Mammary epithelial cell (primary cell): ENCODE results near the gene MAP3K15.

Source experiments
- CTCF ChIP-seq, 2 donors: IDR thresholded peaks in 1 of 2; conservative IDR thresholded peaks in 1 of 2; 2 replicates each; pipeline ENCODE4 v1.5.1; 2011 to 2012; ENCODE audit warnings: inconsistent platforms in 2 of 2, low read length in 2 of 2, mild to moderate bottlenecking in 2 of 2, control low read depth in 1 of 2, low read depth in 1 of 2; ENCODE audit not compliant: insufficient read depth in 1 of 2; ENCODE audit errors: extremely low read depth in 1 of 2
- EZH2 ChIP-seq: IDR thresholded peaks from 2 replicates; pipeline ENCODE4 v1.6.1; 2012; ENCODE audit warnings: low read length, inconsistent platforms, borderline replicate concordance

- TF ChIP-seq CTCF (conservative IDR thresholded peaks at IDR 0.05 in 1 of 2, IDR thresholded peaks at IDR 0.05 in 1 of 2; ENCODE audit: extremely low read depth in 1 of 2, insufficient read depth in 1 of 2, low read depth in 1 of 2, low read length in 2 of 2) (no peak), EZH2 (no peak)
Observed at GRCh38 chrX:19331831-19332230, 183.5 kb downstream of the MAP3K15 start.
